AG04449 (cell line): ENCODE results near the gene ADGRA3.

ENCODE experiments used
- CTCF ChIA-PET: fragments of 350-600 bp; formaldehyde crosslinking; extraction: SDS; loops from one replicate; lab custom pipeline; 2021; ENCODE audit warnings: antibody characterized with exemption; lab: Yijun Ruan, JAX
- POLR2A ChIA-PET: fragments of 400-600, 350-600 bp; formaldehyde crosslinking; extraction: SDS; loops from one replicate; lab custom pipeline; 2020; ENCODE audit warnings: antibody characterized with exemption, inconsistent platforms; lab: Yijun Ruan, JAX
- DNase-seq: peaks from one replicate; pipeline ENCODE4 v3.0.0-alpha.2; 2010; ENCODE audit warnings: low read depth, low spot score
- H3K4me3 ChIP-seq: 2 replicates; pipeline ENCODE4 v1.5.1; 2011; ENCODE audit warnings: low read depth, mild to moderate bottlenecking, control low read depth, low read length
- CTCF ChIP-seq: IDR thresholded peaks from one replicate; pipeline ENCODE4 v1.5.1; 2011; ENCODE audit warnings: mild to moderate bottlenecking, moderate library complexity, low read length, control low read depth, inconsistent platforms; ENCODE audit not compliant: insufficient read depth; ENCODE audit errors: missing control alignments

ADGRA3 gene

GRCh38 chr4:22532117-22532516, 16.3 kb upstream of the ADGRA3 start:
- no peak for TF ChIP-seq CTCF
- no peak for DNase-seq
- ChIA-PET CTCF (no interaction called here), POLR2A (no interaction called here)
- H3K4me3 ChIP-seq = no peak overlapping the region

- no peak for DNase-seq
- CTCF ChIA-PET = no interaction called here
- POLR2A ChIA-PET = no interaction called here
- TF ChIP-seq CTCF = no peak
- no peak overlapping the region for H3K4me3 ChIP-seq
Measured at GRCh38 chr4:22531311-22532019, 15.6 kb upstream of the ADGRA3 start.

GRCh38 chr4:22524895-22525294, 9.0 kb upstream of the ADGRA3 start:
- DNase-seq = no peak
- no peak for TF ChIP-seq CTCF
- POLR2A ChIA-PET = no interaction called here
- H3K4me3 ChIP-seq = no peak overlapping the region
- CTCF ChIA-PET = interaction anchor here (1.5 kb wide), 1 partner anchor 10 kb away, joined by 3 read pairs; no protein-coding TSS in a partner anchor

- TF ChIP-seq CTCF = no peak
- POLR2A ChIA-PET = no interaction called here
- CTCF ChIA-PET = interaction anchor here (1.1 kb wide), 1 partner anchor 112 kb away, joined by 3 read pairs; no protein-coding TSS in a partner anchor
- no peak for DNase-seq
- no peak overlapping the region for H3K4me3 ChIP-seq
Measured at GRCh38 chr4:22522706-22523501, 7.0 kb upstream of the ADGRA3 start.

- no peak for DNase-seq
- TF ChIP-seq CTCF = no peak
- POLR2A ChIA-PET = no interaction called here
- H3K4me3 ChIP-seq = no peak overlapping the region
- CTCF ChIA-PET = interaction anchor here (1.1 kb wide), 1 partner anchor 111 kb away, joined by 3 read pairs; no protein-coding TSS in a partner anchor
Measured at GRCh38 chr4:22522206-22522605, 6.3 kb upstream of the ADGRA3 start.

GRCh38 chr4:22521240-22521639, 5.4 kb upstream of the ADGRA3 start:
- no peak overlapping the region for H3K4me3 ChIP-seq
- no peak for DNase-seq
- POLR2A ChIA-PET = no interaction called here
- no peak for TF ChIP-seq CTCF
- CTCF ChIA-PET = no interaction called here
